Measurements from ENCODE around the gene SUMO3. TPM values are rescaled to one million over a fixed set of nuclear protein-coding genes. Genes with fewer than 3 reads are reported as not detected.

The SUMO3 gene
- total RNA-seq, 1 experiment from 2014 or later: 81.5 TPM

GRCh38 chr21:44760376-44760775 lies 57.5 kb downstream of the SUMO3 start:
- no TSS peak for BruUV-seq (replicated peaks)
- Histone ChIP-seq H3K4me3 (no peak overlapping the region), H3K9me3 (ENCODE audit: insufficient read depth, low read depth) (no peaks in the 10 kb centered on the region), H3K27me3 (ENCODE audit: insufficient read depth, low read depth) (no peaks in the 10 kb centered on the region), H3K4me1 (replicated peaks; ENCODE audit: insufficient read depth) (peaks cover 10% of the 10 kb centered on the region; the same call in 1 of the 2 replicates), H3K79me2 (ENCODE audit: low read depth) (no peaks in the 10 kb centered on the region), H3F3A (ENCODE audit: insufficient read depth, low read depth) (peaks cover 7% of the 10 kb centered on the region; the same call in 1 of the 2 replicates), H3K36me3 (ENCODE audit: low read depth) (no peaks in the 10 kb centered on the region), H3K9me2 (ENCODE audit: insufficient read depth) (no peaks in the 10 kb centered on the region), H3K27ac (no peak overlapping the region), H3K4me2 (no peak overlapping the region), H2AFZ (no peak overlapping the region), H4K20me1 (ENCODE audit: insufficient read depth) (no peaks in the 10 kb centered on the region)
- TF ChIP-seq EZH2 (IDR thresholded peaks at IDR 0.05; ENCODE audit: low read depth): no peak
- no peak for TF ChIP-seq CTCF (conservative IDR thresholded peaks at IDR 0.05)
- ChIA-PET CTCF (no interaction called here), POLR2A (ENCODE audit: unreplicated experiment) (no interaction called here)
- intact Hi-C loops (cut with micrococcal nuclease; ENCODE audit: unreplicated experiment): no loop called here
- no peak for DNase-seq

GRCh38 chr21:44759628-44760285 lies 58.1 kb downstream of the SUMO3 start:
- no peaks in the 10 kb centered on the region for H3K27me3 ChIP-seq (ENCODE audit: insufficient read depth, low read depth)
- no TSS peak for BruUV-seq (replicated peaks)
- H2AFZ ChIP-seq: no peak overlapping the region
- H3K27ac ChIP-seq: no peak overlapping the region
- no peaks in the 10 kb centered on the region for H3K9me2 ChIP-seq (ENCODE audit: insufficient read depth)
- ChIA-PET CTCF (no interaction called here), POLR2A (ENCODE audit: unreplicated experiment) (no interaction called here)
- no peaks in the 10 kb centered on the region for H3K9me3 ChIP-seq (ENCODE audit: insufficient read depth, low read depth)
- peaks cover under 1% of the 10 kb centered on the region; the same call in 1 of the 2 replicates for H3F3A ChIP-seq (ENCODE audit: insufficient read depth, low read depth)
- no peak overlapping the region for H3K4me3 ChIP-seq
- TF ChIP-seq EZH2 (IDR thresholded peaks at IDR 0.05; ENCODE audit: low read depth) (no peak), CTCF (conservative IDR thresholded peaks at IDR 0.05) (no peak)
- intact Hi-C loops (cut with micrococcal nuclease; ENCODE audit: unreplicated experiment): no loop called here
- H3K79me2 ChIP-seq (ENCODE audit: low read depth): no peaks in the 10 kb centered on the region
- H3K4me2 ChIP-seq: no peak overlapping the region
- H3K36me3 ChIP-seq (ENCODE audit: low read depth): no peaks in the 10 kb centered on the region
- peaks cover 4% of the 10 kb centered on the region; the same call in 1 of the 2 replicates for H3K4me1 ChIP-seq (replicated peaks; ENCODE audit: insufficient read depth)
- no peaks in the 10 kb centered on the region for H4K20me1 ChIP-seq (ENCODE audit: insufficient read depth)
- no peak for DNase-seq

GRCh38 chr21:44758781-44759627 lies 58.9 kb downstream of the SUMO3 start:
- DNase-seq: no peak
- ChIA-PET POLR2A (ENCODE audit: unreplicated experiment) (no interaction called here), CTCF (no interaction called here)
- Histone ChIP-seq H3K27ac (no peak overlapping the region), H3F3A (ENCODE audit: insufficient read depth, low read depth) (no peaks in the 10 kb centered on the region; the same call in 1 of the 2 replicates), H2AFZ (no peak overlapping the region), H3K4me1 (replicated peaks; ENCODE audit: insufficient read depth) (no peaks in the 10 kb centered on the region), H3K4me3 (no peak overlapping the region), H4K20me1 (ENCODE audit: insufficient read depth) (no peaks in the 10 kb centered on the region), H3K79me2 (ENCODE audit: low read depth) (no peaks in the 10 kb centered on the region), H3K27me3 (ENCODE audit: insufficient read depth, low read depth) (no peaks in the 10 kb centered on the region), H3K36me3 (ENCODE audit: low read depth) (no peaks in the 10 kb centered on the region), H3K4me2 (no peak overlapping the region), H3K9me2 (ENCODE audit: insufficient read depth) (no peaks in the 10 kb centered on the region), H3K9me3 (ENCODE audit: insufficient read depth, low read depth) (no peaks in the 10 kb centered on the region)
- BruUV-seq (replicated peaks): no TSS peak
- intact Hi-C loops (cut with micrococcal nuclease; ENCODE audit: unreplicated experiment): no loop called here
- no peak for TF ChIP-seq CTCF (conservative IDR thresholded peaks at IDR 0.05)
- TF ChIP-seq EZH2 (IDR thresholded peaks at IDR 0.05; ENCODE audit: low read depth): no peak

All from PC-9 (cell line).